GM08714 (cell line): ENCODE data around the gene ACAT2.
A peak's percentile ranks its signal among the peaks of the same experiment; 100 is the strongest.
"Not testable (repeated sequence)": the region's sequence is repeated elsewhere in the genome, so short reads cannot be mapped to it uniquely, and the experiment has no call there.

Source experiments
- H3K4me3 ChIP-seq: fragments of 200-500 bp; sonication (Bioruptor generic); 2 replicates; pipeline ENCODE4 v1.5.1; 2014; ENCODE audit warnings: mild to moderate bottlenecking, low read length, inconsistent platforms
- ZNF274 ChIP-seq: IDR thresholded peaks from 2 replicates; pipeline ENCODE4 v1.6.1; 2012; ENCODE audit warnings: mild to moderate bottlenecking, low read depth, low read length

Gene ACAT2

GRCh38 chr6:159761873-159762680 lies at the start of gene ACAT2:
TSS of gene ACAT2 (plus strand) at chr6:159762045. CDS start at chr6:159762088, 43 bp downstream.
- peak within 1 kb of the TSS; percentile 85 for H3K4me3 ChIP-seq
- TF ChIP-seq ZNF274 = no peak

- not testable (repeated sequence) for H3K4me3 ChIP-seq
These were observed 49.5 kb upstream of the ACAT2 start for GRCh38 chr6:159712389-159712788.

- no peak for TF ChIP-seq ZNF274
These were observed 47.9 kb upstream of the ACAT2 start for GRCh38 chr6:159713984-159714383.

GRCh38 chr6:159714404-159714803 lies 47.4 kb upstream of the ACAT2 start:
- H3K4me3 ChIP-seq = no peak overlapping the region
- no peak for TF ChIP-seq ZNF274

More at GRCh38 chr6:159713984-159714383, 47.9 kb upstream of the ACAT2 start:
- no peak overlapping the region for H3K4me3 ChIP-seq

GRCh38 chr6:159715166-159715565 lies 46.7 kb upstream of the ACAT2 start:
- H3K4me3 ChIP-seq = no peak overlapping the region
- no peak for TF ChIP-seq ZNF274

- H3K4me3 ChIP-seq = no peak overlapping the region
- TF ChIP-seq ZNF274 = no peak
These were observed 46.2 kb upstream of the ACAT2 start for GRCh38 chr6:159715605-159716004.

GRCh38 chr6:159716247-159717096 lies 45.4 kb upstream of the ACAT2 start:
- no peak for TF ChIP-seq ZNF274
- no peak overlapping the region for H3K4me3 ChIP-seq

- no peak for TF ChIP-seq ZNF274
- H3K4me3 ChIP-seq = no peak overlapping the region
These were observed 43.2 kb upstream of the ACAT2 start for GRCh38 chr6:159718634-159719033.

GRCh38 chr6:159719287-159719686 lies 42.6 kb upstream of the ACAT2 start:
- no peak overlapping the region for H3K4me3 ChIP-seq
- TF ChIP-seq ZNF274 = no peak

- no peak overlapping the region for H3K4me3 ChIP-seq
- TF ChIP-seq ZNF274 = no peak
These were observed 41.1 kb upstream of the ACAT2 start for GRCh38 chr6:159720708-159721107.

GRCh38 chr6:159721981-159722380 lies 39.9 kb upstream of the ACAT2 start:
- not testable (repeated sequence) for H3K4me3 ChIP-seq

- no peak for TF ChIP-seq ZNF274
- H3K4me3 ChIP-seq = no peak overlapping the region
These were observed 39.2 kb upstream of the ACAT2 start for GRCh38 chr6:159722655-159723054.

GRCh38 chr6:159723259-159723658 lies 38.6 kb upstream of the ACAT2 start:
- no peak for TF ChIP-seq ZNF274

GRCh38 chr6:159724778-159725177 lies 37.1 kb upstream of the ACAT2 start:
- no peak for TF ChIP-seq ZNF274
- H3K4me3 ChIP-seq = no peak overlapping the region

More at GRCh38 chr6:159723259-159723658, 38.6 kb upstream of the ACAT2 start:
- H3K4me3 ChIP-seq = no peak overlapping the region

- not testable (repeated sequence) for H3K4me3 ChIP-seq
These were observed 36.6 kb upstream of the ACAT2 start for GRCh38 chr6:159725208-159725607.
